Activated CD8-positive, alpha-beta memory T cell treated with anti-CD3 and anti-CD28 coated beads, Interleukin-2, amount 50 U/mL, for 24 hours (primary cell): ENCODE results near the gene BACH1.

Source experiments
- DNase-seq: peaks from one replicate; pipeline ENCODE4 v3.0.0-alpha.2; 2020; ENCODE audit errors: extremely low read depth

Gene BACH1

GRCh38 chr21:29379517-29380054, 80.9 kb downstream of the BACH1 start:
- DNase-seq, result no peak

GRCh38 chr21:29382030-29382654, 83.4 kb downstream of the BACH1 start:
- DNase-seq, result no peak

GRCh38 chr21:29384683-29385359, 86.1 kb downstream of the BACH1 start:
- no peak for DNase-seq

GRCh38 chr21:29385934-29386520, 87.3 kb downstream of the BACH1 start:
- DNase-seq, result no peak

GRCh38 chr21:29386803-29387202, 88.1 kb downstream of the BACH1 start:
- no peak for DNase-seq

GRCh38 chr21:29387598-29387997, 88.9 kb downstream of the BACH1 start:
- no peak for DNase-seq

- DNase-seq, result no peak
Observed at GRCh38 chr21:29389136-29389535, 90.4 kb downstream of the BACH1 start.

- DNase-seq, result no peak
Observed at GRCh38 chr21:29390778-29391177, 92.1 kb downstream of the BACH1 start.

- DNase-seq, result no peak
Observed at GRCh38 chr21:29394051-29394450, 95.3 kb downstream of the BACH1 start.
